T-helper 9 cell (primary cell): ENCODE measurements around the gene NANOS1.
A peak's percentile ranks its signal among the peaks of the same experiment; 100 is the strongest.
"Not testable (repeated sequence)": the region's sequence is repeated elsewhere in the genome, so short reads cannot be mapped to it uniquely, and the experiment has no call there.

Experiments
- DNase-seq: peaks from one replicate; pipeline ENCODE4 v3.0.0-alpha.2; 2020

NANOS1 gene

DNA sequence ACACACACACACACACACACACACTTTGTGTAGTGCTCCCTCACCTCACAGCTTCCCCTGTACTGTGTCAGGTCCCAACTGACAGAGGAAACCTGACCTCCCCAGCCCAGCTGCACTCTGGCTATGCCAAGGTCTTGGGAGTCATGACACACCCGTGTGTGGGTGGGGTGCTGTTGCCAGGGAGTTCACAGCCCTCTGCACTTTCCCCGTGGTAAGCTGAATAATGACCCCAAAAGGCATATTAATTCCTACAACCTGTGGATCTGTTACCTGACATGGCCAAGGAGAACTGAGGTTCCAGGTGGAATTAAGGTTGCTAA is 8.9 kb upstream of the NANOS1 start:
- no peak for DNase-seq

DNA sequence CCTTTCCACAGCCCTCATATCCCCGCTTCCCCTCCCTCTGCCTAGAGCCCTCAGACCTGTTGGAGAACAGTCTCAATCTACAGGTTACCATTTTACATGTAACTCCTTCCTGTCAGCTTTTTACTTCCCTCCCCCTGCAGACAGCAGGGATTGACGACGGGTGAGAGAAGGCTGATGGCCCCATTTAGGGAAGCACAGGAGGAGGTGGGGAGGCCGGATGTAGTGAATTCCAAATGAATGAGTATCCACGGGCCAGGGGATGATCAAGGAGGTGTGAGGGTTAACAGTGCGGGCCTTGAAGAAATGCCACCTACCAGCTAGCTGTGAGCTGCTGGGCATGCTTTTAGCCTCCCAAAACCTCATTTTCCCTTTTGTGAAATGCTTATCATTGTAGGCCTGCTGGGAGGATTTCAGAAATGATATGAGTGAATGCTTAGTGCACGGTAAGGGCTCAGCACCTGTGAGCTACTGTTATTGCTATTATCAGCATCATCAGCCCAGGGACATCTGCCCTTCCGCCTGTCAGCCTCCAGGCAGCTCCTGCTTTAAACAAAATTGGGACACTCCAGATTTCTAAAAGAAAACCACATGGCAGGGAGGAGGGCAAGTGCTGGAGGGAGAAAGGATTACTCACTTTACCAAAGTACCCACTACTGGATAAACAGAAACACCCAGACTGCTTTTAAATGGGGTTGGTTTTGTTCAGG is 6.5 kb upstream of the NANOS1 start:
- DNase-seq, result no peak

DNA sequence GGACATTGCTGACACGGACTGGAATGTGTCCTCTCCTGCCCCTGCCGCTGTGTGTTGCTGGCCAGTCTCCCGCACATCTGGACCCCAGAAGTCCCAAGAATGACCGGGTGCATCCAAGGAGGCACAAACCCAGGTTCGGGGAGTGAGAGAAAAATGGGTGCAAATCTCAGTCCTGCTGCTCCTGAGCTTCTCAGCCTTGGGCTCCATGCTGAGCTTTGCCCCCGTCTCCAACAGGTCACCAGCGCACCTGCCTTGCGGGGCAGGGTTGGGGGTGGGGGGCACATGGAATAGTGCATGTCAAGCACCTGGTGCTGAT is 6.0 kb upstream of the NANOS1 start:
- no peak for DNase-seq

DNA sequence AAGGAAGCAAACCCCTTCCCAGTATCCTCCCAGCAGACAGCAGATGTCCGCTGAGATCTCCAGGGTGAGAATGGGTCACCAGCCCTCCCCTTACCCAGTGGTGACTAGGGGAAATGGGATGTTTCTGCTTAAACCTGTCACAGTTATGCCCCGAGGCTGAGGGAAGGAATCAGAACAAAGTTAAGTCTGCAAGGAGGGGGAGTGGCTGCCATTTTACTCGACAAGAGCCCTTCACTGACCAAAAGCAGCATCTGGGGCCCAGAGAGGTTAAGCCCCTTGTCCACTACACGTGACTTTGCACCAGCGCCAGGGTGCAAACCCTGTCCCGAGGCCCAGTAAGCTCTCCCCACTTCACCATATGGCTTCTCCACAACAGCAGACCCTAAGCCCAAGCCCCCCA is 4.6 kb upstream of the NANOS1 start:
- DNase-seq, result no peak

DNA sequence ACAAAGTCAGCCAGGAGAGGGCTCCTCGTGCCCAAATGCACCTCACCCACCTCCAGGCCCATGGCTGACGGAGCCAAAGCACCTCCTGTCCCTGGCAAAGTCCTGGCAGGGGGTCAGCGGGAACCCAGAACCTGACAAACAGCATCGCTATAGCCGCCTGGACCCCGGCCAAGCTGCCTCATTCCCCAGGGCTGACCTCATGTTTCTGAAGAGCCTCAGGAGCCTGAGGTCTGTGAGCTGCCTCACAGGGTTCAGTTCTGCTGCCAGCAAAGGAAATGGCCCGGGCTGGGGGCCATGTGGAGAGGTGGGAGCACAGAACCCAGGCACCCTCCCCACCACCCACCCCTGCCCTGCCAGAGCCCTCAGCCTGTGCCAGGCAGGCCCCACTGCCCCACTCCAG is 4.2 kb upstream of the NANOS1 start:
- DNase-seq, result no peak

DNA sequence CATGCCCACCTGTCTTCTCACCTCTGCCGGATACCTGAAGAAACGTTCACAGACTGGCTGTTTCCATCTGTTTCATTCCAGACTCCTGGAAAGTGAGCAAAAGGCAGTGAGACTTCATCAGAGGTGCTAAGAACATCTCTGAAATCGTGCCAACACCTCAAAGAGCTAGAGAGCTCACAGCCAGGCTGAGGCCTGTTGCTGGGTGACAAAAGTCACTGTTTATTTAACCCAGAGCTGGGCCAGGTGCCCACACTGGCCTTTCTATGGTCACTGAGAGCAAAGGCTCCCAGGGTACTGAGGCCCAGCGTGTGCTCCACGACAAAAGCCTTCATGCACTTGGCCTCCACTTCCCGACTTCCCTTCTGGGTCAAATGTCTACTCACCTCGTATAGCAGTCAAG is 3.7 kb upstream of the NANOS1 start:
- DNase-seq, result no peak

DNA sequence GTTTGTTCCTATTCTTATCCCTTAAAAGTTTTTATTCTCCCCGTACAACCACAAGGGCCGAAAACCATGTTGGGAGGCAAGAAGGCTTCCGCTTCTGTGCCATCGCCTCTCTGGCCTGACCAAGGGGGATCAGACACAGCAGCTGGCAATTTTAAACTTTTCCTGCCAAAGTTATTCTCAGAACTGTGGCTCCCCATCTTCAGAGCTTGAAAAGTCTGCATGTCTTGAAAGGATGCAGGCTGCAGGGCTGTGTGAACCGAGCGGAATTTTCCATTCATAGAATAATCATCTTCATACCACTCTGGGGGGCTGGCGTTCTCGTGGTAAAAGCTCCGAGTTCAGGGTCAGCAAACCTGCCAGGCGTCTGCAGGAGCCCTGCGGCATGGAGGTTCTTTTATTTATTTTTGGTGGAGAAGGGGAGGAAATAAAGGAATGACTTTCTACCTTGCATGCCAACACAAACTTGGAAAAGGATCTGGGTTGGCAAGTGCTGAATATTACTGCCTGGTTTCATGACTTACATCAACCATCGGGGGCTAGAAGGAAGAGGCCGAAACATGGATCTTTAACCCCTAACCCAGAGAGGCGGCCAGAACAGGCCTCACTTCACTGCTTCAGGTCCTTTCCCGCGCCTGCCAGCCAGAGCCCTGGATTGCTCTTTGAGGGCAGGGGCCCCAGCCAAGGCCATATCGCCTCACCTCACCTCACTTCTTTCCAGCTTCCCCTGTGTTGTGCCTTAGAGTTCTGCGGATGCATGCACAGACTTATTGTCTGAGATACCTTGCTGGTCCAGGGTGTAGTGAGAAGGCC is 3.0 kb upstream of the NANOS1 start:
- DNase-seq, result no peak

DNA sequence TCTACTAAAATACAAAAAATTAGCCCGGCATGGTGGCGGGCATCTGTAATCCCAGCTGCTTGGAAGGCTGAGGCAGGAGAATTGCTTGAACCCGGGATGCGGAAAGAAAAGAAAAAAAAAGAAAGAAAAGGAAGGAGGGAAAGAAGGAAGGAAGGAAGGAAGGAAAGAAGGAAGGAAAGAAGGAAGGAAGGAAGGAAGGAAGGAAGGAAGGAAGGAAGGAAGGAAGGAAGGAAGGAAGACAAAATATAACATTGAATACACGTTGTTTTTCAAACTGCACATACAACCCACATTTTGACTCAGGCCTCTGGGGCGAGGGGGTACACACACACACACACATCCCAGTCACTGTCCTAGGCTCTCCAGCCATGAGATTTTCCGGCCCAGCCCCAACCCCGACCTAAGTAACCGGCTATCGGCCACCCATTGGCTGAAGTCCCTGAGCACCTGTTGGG is 1.0 kb upstream of the NANOS1 start:
- DNase-seq, result not testable (repeated sequence)

DNA sequence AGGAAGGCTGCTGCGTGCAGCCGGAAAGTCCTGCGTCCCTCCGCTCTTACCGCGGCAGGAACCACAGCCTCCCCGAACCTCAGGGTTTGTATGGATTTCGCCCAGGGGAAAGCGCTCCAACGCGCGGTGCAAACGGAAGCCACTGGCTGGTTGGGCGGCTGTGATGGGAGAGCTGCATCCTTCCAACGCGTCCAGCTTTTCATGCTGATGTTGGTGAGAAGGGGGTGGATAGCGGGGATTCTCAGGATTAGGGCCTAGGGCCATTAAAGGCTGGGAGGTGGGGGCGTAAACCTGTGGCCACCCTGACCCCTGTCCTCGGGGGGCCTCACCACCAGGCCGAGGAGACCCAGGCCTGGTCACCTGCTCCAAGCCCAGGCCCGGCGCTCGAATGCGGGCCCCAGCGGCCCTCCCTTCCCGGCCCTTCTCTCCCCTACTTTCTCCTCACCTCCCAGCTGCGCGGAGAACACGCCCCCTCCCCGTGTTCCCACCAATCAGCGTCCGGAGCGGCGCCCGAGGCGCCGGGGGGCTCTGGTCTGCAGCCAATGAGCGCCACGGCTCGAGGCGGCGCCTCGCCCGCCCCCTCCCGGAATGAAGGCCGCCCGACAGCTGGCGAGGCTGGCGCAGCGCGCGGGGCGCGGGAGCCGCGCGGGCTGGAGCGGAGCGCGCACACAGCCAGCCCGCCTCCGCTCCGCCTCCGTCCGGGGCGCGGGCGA is 458 bp upstream of the NANOS1 start:
- peak; percentile 71 for DNase-seq

DNA sequence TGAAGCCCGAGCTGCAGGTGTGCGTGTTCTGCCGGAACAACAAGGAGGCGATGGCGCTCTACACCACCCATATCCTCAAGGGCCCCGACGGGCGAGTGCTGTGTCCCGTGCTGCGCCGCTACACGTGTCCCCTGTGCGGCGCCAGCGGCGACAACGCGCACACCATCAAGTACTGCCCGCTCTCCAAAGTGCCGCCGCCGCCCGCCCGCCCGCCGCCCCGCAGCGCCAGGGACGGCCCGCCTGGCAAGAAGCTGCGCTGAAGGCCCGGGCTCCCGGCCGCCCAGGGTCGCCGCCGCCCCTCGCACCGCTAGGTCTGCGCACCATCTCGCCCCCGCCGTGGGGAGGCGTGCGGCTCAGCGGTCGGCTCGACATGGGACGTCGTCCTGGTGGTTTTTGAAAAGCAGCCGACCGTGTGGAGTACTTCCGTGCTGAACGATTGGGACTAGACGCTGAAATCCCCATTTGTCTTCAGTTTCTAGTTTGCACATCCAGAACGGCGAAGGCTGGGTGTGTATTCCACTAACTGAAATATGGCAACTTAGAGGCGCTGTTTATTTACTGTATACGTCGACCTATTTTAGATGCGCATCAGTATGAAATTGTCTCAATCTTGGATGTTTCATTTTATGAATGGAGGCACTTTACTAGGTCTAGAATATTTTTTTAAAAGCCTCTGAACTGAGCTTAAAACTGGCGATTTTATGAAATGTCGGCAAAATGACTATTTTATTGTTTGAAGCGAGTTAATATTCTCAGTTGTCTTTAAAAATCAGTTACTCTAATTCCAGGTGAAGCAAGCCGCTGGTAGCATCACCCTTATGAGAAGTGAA is 1.1 kb downstream of the NANOS1 start:
- peak; percentile 32 for DNase-seq

DNA sequence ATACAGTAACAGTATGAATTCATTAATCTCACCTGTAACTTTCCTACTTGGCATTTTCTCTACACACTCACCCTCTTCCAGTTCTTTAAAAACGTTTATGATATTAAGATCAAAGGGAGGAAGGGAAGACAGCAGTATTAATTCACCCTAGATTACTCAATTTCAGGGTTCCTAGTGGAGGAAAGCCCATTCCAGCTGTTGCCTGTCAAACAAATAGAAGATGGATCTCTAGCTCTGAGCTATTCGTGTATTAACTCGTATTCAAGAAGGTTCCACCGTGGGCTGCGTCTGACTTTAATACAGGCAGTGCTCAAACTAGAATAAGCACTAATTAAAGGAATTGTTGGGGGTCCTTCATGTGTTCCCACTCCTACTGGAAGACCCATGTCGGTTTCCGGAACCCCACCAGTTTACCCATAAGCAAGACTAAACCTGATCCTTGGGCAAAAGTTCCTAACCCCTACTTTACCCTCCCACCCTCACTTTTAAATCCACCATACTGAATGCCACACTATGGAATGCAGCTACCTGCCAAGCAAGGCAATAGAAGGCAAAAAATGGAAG is 2.1 kb downstream of the NANOS1 start:
- no peak for DNase-seq

DNA sequence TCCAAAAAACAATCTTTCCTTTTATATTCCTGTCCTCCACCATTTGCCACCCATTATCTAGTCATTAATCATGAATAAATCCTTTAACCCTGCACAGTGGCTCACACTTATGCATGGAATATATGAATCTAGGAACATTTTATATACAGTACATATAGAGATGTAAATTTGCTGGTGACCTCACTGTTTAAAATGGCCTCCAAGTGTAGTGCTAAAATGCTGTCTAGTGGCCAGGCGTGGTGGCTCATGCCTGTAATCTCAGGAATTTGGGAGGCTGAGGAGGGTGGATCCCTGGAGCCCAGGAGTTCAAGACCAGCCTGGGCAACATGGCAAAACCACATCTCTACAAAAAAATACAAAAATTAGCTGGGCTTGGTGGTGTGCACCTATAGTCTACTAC is 9.6 kb downstream of the NANOS1 start:
- DNase-seq, result no peak

DNA sequence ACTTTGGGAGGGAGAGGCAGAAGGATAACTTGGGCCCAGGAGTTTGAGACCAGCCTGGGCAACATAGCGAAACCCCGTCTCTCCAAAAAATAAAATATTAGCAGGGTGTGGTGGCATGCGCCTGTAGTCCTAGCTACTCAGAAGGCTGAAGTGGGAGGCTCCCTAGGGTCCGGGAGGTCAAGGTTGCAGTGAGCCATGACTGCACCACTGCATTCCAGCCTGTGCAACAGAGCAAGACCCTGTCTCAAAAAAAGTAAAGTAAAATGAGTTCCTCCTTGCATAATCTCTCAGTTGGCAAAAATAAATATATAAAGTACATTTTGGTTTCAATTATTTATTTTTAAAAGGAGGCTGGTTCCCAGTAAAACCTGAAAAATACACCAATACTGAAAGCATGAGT is 11.8 kb downstream of the NANOS1 start:
- DNase-seq, result no peak

DNA sequence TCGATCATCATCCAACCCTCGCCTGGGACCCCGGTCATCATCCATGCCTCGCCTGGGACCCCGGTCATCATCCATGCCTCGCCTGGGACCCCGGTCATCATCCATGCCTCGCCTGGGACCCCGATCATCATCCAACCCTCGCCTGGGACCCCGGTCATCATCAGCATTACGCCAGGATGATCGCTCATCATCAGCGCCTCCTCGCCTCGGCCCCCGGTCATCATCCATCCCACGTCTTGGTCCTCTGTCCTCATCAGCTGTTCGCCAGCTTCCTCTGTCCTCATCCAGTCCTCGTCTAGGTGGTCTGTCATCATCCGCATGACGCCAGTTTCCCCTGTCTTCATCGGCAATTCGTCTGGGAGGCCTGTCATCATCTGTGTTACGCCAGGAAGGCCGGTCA is 12.7 kb downstream of the NANOS1 start:
- no peak for DNase-seq

DNA sequence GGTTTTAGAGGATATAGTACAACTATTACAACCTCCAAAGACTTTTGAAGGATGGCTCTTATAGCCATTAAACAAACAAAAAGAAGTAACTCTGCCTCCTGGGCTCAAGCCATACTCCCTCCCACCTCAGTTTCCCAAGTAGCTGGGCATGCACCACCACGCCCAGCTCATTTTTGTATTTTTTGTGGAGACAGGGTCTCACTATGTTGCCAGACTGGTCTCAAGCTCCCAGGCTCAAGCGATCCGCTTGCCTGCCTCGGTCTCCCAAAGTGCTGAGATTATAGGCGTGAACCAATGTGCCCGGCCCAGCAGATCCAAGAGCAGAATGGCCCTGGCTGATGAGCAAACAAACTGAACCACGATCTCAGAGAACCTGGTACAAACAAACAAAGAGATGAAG is 16.0 kb downstream of the NANOS1 start:
- DNase-seq, result no peak

DNA sequence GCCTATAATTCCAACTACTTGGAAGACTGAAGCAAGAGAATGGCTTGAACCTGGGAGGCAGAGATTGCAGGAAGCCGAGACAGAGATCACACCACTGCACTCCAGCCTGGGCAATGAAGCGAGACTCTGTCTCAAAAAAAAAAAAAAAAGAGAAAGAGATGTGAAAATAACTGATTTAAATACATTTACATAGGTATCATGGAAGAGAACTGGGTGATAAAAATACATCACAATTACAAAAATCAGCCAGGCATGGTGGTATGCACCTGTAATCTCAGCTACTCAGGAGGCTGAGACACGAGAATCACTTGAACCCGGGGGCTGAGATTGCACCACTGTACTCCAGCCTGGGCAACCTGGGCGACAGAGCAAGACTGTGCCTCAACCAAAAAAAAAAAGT is 19.8 kb downstream of the NANOS1 start:
- no peak for DNase-seq

DNA sequence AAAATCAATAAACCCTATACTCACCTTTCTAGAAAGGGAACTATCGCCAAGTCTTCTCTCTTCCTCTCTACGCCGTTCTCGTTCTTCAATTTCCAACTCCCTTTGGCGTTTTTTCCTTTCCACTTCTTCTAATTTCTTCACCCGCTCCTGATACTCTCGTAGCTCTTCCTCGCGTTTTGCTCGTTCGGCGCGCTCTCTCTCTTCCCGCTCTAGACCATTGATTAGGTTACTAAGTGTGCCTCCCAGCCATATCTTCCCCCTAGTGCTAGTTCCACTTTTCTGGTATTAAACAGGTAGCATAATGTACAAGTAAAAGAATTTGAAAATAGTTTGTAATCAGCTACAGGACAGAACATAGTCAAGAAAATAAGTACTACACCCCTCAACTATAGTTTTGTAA is 20.3 kb downstream of the NANOS1 start:
- DNase-seq, result no peak

DNA sequence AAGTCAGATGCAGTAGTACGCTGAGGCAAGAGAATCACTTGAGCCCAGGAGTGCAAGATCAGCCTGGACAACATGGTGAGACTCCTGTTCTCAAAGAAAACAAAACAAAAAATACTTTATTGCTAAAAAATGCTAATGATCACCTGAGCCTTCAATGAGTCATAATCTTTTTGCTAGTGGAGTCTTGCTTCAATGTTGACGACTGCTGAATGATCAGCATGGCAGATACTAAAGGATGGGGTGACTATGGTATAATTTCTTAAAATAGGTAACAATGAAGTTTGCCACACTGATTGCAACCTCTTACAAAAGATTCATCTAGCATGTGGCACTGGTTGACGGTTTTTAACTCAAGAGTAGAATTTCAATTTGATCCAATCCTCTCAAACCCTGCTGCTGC is 22.3 kb downstream of the NANOS1 start:
- DNase-seq, result no peak

DNA sequence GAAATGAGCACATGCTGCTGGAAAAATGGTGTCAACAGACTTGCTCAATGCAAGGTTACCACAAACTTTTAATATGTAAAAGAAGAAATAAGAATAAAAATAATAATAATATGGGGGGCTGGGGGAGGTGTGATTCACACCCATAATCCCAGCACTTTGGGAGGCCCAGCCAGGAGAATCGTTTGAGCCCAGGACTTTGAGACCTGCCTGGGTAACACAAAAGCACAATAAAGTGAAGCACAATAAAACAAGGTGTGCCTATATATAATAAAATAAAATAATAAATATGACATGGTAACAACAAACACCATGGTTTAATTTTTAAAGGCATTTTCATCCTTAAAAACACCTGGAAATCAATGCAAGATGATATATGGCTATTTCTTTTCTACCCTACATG is 26.0 kb downstream of the NANOS1 start:
- no peak for DNase-seq

DNA sequence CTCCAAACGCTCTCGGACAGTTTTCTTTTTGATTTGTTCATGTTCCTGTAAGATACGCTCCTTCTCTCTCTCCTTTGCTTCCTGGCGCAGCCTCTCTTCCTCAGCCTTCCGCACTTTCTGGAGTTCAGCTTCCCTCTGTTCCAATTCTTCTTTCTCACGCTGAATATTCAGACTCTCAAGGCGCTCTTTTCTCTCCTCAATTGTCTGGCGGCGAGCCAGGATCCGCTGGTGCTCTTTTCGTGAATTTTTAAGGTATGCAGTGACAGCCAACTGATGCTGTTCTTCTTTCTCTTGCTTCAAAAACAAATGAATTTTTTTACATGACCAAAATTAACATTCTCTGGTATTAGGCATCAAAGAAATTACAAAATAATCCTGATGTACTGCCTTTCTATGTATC is 28.5 kb downstream of the NANOS1 start:
- DNase-seq, result no peak

DNA sequence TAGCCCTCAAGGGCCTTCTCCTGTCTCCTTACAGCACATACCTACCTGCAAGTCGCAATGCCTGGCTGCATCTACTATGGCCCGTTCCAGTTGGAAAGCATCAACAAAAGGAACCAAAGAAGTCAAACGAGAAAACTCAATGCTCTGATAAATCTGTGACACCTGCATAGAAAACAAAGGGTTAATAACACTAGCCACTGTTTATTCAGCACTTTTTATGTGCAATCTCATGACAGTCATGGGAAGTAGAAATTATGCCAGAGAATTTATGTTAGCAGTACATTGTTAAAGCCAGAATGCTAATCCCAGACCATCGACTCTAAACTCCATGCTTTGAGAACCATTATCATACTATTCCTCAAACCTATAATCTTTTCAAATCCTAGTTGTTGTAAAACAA is 30.0 kb downstream of the NANOS1 start:
- no peak for DNase-seq

DNA sequence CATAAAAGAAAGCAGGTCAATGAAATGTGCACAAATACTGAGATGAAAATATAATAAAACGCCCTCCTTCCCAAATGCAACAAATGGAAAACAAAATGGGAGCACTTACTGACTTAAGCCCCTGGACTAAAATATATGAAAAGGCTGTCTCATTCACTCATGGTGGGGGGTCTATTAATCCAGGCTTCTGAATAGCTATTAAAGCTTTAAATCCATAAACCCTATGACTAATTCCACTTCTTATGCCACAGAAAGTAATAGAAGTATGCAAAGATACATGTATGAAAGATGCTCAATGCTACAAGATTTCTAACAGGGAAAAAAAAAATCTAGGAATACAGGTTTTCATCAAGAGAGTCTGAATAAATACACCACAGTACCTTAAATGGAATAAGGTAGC is 30.6 kb downstream of the NANOS1 start:
- DNase-seq, result no peak

DNA sequence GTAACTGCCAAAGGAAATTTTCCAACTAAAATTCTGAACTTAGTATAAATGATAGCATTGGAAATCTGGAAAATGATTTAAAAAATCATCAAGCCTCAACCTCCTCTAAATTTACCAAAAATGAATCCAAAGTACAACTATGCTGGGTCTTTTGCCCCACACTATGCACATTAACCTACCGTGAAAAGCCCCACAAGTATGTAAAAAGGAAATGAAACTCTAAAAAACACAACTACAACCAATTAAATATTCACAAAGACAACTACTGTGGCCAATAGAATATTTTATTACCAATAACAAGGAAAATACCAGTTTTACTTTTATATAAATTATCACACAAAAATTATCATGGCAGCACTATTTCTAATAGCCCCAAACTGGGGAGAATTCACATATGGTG is 31.8 kb downstream of the NANOS1 start:
- no peak for DNase-seq
